Neural crest cell (in vitro differentiated cells): ENCODE data around the gene SYNE3. TPM values are rescaled to one million over a fixed set of nuclear protein-coding genes. Genes with fewer than 3 reads are reported as not detected.

Experiments used
- DNase-seq: peaks from one replicate; pipeline ENCODE4 v3.0.0; 2021; ENCODE audit warnings: low read depth, mixed read lengths, low spot score
- H3K27ac Mint-ChIP-seq: one replicate; pipeline ENCODE4 v1.8.0; 2021; ENCODE audit warnings: mild to moderate bottlenecking, mixed read lengths; ENCODE audit not compliant: unreplicated experiment
- H3K27me3 Mint-ChIP-seq: 2 replicates; pipeline ENCODE4 v1.8.0; 2021; ENCODE audit warnings: low read depth, mild to moderate bottlenecking, mixed read lengths
- H3K36me3 Mint-ChIP-seq: 2 replicates; pipeline ENCODE4 v1.8.0; 2021; ENCODE audit warnings: low read depth, mild to moderate bottlenecking, mixed read lengths
- H3K4me1 Mint-ChIP-seq: 2 replicates; pipeline ENCODE4 v1.8.0; 2021; ENCODE audit warnings: mixed read lengths
- H3K4me3 Mint-ChIP-seq: one replicate; pipeline ENCODE4 v1.8.0; 2021; ENCODE audit warnings: mild to moderate bottlenecking, mixed read lengths
- H3K9me3 Mint-ChIP-seq: 2 replicates; pipeline ENCODE4 v1.8.0; 2021; ENCODE audit warnings: mixed read lengths
- total RNA-seq: library from RNA; stranded (reverse); gene quantifications from 2 replicates; pipeline ENCODE4 v1.2.1, GENCODE V29; 2021
- TF ChIP-seq, protein P1 (sequence below): fragments of 200-600 bp; sonication (generic); conservative IDR thresholded peaks from 2 replicates; pipeline ENCODE4 v1.5.0; 2021; ENCODE audit warnings: antibody characterized with exemption, mild to moderate bottlenecking

The SYNE3 gene
- total RNA-seq, 1 donor from 2014 or later: 0.82 TPM

DNA sequence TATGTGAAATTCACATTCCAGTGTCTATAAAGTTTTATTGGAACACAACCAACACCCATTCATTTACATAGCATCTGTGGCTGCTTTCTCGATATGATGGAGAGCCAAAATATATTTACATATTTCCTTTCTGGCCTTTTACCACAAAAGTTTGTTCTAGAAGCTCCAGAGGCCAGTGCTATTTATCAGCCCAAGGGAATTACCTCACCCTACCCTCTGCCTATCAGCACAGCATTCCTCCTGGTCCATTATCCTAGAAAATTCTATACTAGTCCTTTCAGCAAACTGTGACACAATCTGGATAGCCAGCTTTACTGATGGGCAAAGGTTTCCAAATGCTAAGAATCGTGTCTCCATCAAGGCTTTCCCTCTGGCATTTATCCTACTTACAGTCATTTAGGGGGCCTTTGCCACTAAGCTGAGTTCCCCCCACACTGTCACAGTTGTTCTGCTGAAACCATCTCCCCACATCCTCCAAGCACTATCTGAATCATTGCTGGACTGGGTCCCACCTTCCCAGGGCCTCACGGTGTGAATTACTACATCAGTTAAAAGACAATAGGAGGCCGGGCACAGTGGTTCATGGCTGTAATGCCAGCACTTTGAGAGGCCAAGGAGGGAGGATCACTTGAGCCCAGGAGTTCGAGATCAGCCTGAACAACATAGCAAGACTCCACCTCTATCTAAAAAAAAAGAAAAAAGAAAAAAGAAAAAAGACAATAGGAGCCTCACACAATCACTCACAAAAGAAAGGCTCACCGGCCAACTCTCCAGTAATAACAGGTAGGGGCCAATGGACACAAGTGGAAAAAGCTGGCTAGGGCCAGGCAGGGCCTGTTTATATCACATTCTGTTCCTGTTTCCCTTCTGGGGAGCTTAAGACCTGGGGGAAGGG is 12.1 kb downstream of the SYNE3 start:
- TF ChIP-seq, protein P1, sequence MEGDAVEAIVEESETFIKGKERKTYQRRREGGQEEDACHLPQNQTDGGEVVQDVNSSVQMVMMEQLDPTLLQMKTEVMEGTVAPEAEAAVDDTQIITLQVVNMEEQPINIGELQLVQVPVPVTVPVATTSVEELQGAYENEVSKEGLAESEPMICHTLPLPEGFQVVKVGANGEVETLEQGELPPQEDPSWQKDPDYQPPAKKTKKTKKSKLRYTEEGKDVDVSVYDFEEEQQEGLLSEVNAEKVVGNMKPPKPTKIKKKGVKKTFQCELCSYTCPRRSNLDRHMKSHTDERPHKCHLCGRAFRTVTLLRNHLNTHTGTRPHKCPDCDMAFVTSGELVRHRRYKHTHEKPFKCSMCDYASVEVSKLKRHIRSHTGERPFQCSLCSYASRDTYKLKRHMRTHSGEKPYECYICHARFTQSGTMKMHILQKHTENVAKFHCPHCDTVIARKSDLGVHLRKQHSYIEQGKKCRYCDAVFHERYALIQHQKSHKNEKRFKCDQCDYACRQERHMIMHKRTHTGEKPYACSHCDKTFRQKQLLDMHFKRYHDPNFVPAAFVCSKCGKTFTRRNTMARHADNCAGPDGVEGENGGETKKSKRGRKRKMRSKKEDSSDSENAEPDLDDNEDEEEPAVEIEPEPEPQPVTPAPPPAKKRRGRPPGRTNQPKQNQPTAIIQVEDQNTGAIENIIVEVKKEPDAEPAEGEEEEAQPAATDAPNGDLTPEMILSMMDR: no peak
- Mint-ChIP-seq H3K4me1 (peaks cover 9% of the 10 kb centered on the region), H3K36me3 (no peaks in the 10 kb centered on the region), H3K27me3 (peaks cover 3% of the 10 kb centered on the region), H3K27ac (no peak overlapping the region), H3K4me3 (no peak overlapping the region), H3K9me3 (no peaks in the 10 kb centered on the region)
- DNase-seq: no peak

DNA sequence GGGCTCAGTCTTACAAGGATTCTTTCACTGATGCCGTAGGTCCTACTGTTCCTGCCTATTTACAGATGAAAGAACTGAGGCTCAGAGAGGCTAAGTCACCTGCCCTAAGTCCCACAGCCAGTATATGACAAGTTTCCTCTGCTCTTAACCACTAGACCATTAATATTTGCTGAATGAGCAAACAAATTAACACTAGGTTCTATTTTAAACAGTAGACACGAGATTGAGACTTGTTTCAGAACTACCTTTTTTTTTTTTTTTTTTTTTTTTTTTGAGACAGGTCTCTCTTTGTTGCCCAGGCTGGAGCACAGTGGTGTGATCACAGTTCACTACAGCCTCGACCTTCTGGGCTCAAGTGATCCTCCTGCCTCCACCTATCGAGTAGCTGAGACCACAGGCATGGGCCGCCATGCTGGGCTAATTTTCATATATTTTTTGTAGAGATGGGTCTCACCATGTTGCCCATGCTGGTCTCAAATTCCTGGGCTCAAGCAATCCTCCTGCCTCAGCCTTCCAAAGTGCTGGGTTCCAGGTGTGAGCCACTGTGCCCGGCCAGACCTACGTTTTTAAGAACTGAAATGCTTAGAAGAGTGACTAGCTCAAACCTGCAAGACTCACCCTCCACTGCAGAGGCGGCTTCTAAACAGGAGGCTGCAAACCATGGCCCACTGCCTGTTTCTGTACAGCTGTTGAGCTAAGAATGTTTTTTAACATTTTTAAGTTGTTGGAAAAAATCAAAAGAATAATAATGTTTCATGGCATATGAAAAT is 12.9 kb downstream of the SYNE3 start:
- no peak for DNase-seq

DNA sequence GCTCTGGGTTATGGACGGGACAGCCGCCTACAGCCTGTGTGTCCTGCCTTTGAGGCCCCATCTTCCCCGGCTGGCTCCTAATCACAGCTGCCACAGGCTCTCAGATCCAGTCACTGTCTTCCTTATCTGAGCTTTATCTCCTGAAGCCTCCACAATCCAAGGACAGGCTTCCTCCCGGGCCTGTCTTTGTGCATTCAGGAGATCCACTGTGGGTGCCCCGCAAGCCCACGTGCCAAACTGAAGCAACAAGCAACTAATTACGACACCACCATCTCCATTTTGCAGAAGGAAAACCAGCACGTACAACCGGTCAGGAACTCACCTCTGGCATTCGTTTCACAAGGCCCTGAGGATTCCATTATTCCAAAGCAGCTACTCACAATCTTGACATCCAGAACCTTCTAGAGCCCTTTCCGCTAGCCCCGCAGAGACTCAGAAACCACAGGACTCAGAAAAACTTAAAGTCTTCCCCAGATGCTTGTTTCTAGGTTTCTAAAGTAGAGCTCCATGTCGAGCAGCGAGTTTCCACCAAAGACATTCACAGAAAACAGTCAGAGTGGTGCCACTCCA is 14.0 kb downstream of the SYNE3 start:
- Mint-ChIP-seq H3K4me3 (no peak overlapping the region), H3K27me3 (no peaks in the 10 kb centered on the region), H3K36me3 (no peaks in the 10 kb centered on the region), H3K4me1 (peaks cover 9% of the 10 kb centered on the region), H3K27ac (peak overlapping the region; percentile 37), H3K9me3 (no peaks in the 10 kb centered on the region)
- DNase-seq: no peak
- TF ChIP-seq, protein P1: no peak

More for the DNA sequence above, 12.9 kb downstream of the SYNE3 start:
- Mint-ChIP-seq H3K27me3 (no peaks in the 10 kb centered on the region), H3K27ac (peak overlapping the region; percentile 19), H3K9me3 (no peaks in the 10 kb centered on the region), H3K4me3 (no peak overlapping the region), H3K4me1 (peaks cover 9% of the 10 kb centered on the region), H3K36me3 (no peaks in the 10 kb centered on the region)
- TF ChIP-seq, protein P1: no peak

DNA sequence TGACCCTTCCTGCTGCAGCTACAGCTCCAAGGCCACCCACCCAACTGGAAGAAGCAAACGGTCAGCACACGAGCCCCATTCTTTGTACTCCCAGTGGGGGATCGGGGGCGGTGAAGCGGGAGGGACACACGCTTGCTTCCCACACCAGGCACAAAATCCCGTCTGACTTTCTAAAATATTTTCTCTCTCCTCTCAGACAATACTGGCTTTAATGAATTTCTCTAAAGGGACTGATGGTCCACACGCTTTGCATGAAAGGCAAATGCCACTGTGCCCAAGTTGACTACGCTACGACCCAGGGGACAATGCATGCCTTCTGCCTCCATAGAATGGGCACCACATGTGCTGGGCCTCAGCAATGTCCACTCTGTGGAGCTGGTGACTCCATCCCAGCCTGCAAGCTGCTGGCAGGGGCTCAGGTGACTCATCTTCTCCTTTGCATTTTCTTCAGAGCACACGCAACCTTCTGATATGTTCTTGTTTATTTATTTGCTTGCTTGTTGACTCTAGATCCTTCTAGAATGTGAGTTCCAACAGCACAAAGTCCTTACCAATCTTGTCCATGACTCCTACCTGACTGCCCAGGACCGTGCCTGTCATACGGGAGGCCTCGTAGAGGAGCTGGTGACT is 15.6 kb downstream of the SYNE3 start:
- Mint-ChIP-seq H3K4me1 (peaks cover 14% of the 10 kb centered on the region), H3K36me3 (no peaks in the 10 kb centered on the region), H3K27ac (no peak overlapping the region), H3K9me3 (no peaks in the 10 kb centered on the region), H3K4me3 (no peak overlapping the region), H3K27me3 (no peaks in the 10 kb centered on the region)
- TF ChIP-seq, protein P1: no peak
- no peak for DNase-seq

DNA sequence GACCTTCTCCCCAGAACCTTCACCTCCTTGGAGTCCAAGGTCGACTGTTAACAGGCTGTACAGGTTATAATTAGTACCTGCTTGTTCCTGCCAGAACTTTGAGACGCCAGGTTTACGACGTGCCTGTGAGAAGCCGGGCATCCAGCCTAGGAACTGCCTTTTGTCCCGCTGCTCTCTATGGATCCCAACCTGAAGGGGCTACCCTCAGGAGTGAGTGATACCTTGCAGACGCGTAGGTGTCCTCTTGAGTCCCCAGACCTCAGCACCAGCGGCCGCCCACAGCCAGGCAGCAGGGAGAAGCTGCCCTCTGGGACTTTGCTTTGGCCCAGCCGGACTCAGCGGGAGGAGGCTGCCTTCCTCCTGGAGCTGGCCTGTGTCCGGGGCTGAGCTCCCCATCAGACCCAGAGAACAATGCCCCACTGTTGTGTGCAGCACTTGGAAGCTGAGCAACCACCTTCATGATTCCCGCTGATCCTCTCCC is 16.2 kb downstream of the SYNE3 start:
- no peak for DNase-seq
- TF ChIP-seq, protein P1: no peak
- H3K4me3 Mint-ChIP-seq: no peak overlapping the region
- H3K36me3 Mint-ChIP-seq: no peaks in the 10 kb centered on the region
- no peaks in the 10 kb centered on the region for H3K9me3 Mint-ChIP-seq
- no peak overlapping the region for H3K27ac Mint-ChIP-seq
- peaks cover 14% of the 10 kb centered on the region for H3K4me1 Mint-ChIP-seq
- H3K27me3 Mint-ChIP-seq: no peaks in the 10 kb centered on the region
